Measurements from ENCODE around the gene YRDC.
"Not testable (repeated sequence)": the region's sequence is repeated elsewhere in the genome, so short reads cannot be mapped to it uniquely, and the experiment has no call there.

The YRDC gene

DNA sequence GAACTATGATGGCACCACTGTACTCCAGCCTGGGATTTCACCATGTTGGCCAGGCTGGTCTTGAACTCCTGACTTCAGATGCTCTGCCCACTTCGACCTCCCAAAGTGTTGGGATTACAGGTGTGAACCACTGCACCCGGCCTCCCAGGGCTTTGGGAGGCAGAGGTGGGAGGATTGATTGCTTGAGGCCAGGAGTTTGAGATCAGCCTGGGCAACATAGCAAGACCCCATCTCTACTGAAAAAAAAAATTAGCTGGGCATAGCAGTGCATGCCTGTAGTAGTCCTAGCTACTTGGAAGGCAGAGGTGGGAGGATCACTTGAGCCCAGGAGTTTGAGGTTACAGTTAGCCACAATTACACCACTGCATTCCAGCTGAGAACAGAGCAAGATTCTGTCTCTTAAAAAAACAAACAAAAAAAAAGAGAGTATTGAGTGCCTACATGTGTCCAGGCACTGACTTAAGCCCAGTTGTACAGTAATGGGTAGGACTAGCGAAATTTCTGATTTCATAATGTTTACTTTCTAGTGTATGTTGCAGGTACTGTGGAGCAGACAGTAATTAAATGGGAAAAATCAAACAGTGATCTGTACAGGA, 10.2 kb downstream of the YRDC start:
- Histone ChIP-seq H3K27ac (ENCODE audit: low read depth, low read length) (no peak overlapping the region), H3K79me2 (ENCODE audit: control insufficient read depth, insufficient read depth, low read length, unreplicated experiment) (no peaks in the 10 kb centered on the region), H3K27me3 (ENCODE audit: insufficient read depth, low read length) (peaks cover 15% of the 10 kb centered on the region), H3K36me3 (ENCODE audit: insufficient read depth, low read length) (0 out of 2 replicates have a peak, but pooled peaks cover 6% of the 10 kb centered on the region), H2AFZ (ENCODE audit: low read length, unreplicated experiment) (no peak overlapping the region), H3K4me1 (ENCODE audit: control insufficient read depth, insufficient read depth, low read length, unreplicated experiment) (no peaks in the 10 kb centered on the region), H3K4me3 (ENCODE audit: low read depth, low read length) (no peak overlapping the region)

DNA sequence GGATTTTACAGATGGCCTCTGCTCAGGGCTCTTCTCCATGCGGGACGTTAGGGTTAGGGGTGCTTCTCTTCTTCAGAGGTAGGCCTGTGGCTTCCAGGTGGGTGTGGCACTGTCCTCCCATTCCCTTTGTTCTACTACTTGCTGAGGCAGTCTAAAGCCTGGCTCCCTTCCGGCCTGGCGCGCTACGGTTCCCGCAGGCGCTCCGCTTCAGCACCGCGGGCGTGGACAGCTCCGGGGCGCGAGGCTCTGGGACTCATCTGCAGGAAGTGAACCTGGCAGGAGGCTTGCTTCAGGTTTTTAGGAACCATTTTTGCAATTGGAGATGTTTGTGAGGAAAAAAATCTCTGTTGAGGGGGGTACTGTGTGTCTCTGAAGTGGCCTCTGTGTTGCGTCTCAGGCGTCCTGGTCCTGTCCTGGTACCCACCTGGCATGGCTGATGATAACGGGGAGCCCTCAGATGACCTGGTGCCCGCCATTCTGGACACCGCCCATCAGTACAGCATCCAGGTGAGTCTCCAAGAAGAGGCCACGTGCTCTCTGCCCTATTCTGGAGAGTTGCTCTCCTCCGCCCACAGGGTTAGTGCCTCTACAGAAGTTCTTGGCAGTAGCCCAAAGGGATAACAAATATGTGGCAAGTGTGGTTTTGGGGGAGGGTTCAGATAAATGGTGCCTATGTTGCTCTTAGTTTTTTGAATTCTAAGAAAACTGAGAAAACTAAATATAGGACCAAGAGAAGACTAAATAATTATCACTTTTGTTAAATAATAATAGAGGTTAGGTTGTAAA, 12.5 kb downstream of the YRDC start:
- no peak overlapping the region for H3K4me3 ChIP-seq (ENCODE audit: low read depth, low read length)
- H3K4me1 ChIP-seq (ENCODE audit: control insufficient read depth, insufficient read depth, low read length, unreplicated experiment), result no peaks in the 10 kb centered on the region
- H3K27me3 ChIP-seq (ENCODE audit: insufficient read depth, low read length), result peaks cover 37% of the 10 kb centered on the region
- H3K79me2 ChIP-seq (ENCODE audit: control insufficient read depth, insufficient read depth, low read length, unreplicated experiment), result no peaks in the 10 kb centered on the region
- no peak overlapping the region for H2AFZ ChIP-seq (ENCODE audit: low read length, unreplicated experiment)
- H3K27ac ChIP-seq (ENCODE audit: low read depth, low read length), result no peak overlapping the region
- no peaks in the 10 kb centered on the region for H3K36me3 ChIP-seq (ENCODE audit: insufficient read depth, low read length)

DNA sequence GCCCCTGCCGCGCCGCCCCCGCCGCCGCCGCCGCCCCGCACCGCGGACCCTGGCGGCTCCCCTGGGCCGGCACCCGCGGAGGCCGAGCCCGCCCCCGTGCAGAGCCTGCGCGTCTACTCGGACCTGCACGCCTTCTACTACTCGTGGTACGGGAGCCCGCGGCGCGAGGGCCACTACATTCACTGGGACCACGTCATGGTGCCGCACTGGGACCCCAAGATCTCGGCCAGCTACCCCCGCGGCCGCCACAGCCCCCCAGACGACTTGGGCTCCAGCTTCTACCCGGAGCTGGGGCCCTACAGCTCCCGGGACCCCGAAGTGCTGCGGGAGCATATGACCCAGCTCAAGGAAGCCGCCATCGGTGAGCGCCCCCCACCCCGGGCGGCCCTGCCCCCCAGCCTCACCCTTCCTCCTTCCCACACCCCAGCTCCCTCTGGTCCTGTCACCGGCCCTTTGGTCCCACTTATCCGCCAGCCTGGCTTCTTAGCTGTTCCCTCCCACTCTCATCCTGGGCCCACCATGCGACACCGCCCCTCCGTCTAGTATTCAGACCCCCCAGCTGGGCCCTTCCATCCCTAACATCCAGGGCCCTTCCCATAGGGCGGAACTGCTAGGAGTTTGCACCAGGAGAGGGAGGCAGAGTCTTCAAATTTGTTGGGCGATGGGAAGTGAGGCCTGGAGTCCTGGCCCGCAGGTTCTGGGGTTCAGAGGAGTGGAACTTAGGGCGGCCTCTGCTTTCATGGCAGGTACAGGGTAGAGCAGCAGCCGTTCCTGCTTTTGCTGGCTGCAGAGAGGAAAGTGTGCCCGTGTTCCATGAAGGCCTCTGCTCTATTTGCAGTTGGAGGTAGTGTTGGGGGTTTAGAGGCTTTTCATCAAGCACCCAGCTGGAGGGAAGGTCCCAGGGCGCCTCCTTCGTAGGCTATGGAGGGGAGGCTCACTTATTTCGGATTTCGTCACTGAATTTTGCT, 13.4 kb downstream of the YRDC start:
- Histone ChIP-seq H3K36me3 (ENCODE audit: insufficient read depth, low read length) (no peaks in the 10 kb centered on the region), H3K4me3 (ENCODE audit: low read depth, low read length) (peak overlapping the region; percentile 79), H3K27ac (ENCODE audit: low read depth, low read length) (no peak overlapping the region), H3K79me2 (ENCODE audit: control insufficient read depth, insufficient read depth, low read length, unreplicated experiment) (no peaks in the 10 kb centered on the region), H3K27me3 (ENCODE audit: insufficient read depth, low read length) (peaks cover 44% of the 10 kb centered on the region), H3K4me1 (ENCODE audit: control insufficient read depth, insufficient read depth, low read length, unreplicated experiment) (no peaks in the 10 kb centered on the region), H2AFZ (ENCODE audit: low read length, unreplicated experiment) (no peak overlapping the region)

DNA sequence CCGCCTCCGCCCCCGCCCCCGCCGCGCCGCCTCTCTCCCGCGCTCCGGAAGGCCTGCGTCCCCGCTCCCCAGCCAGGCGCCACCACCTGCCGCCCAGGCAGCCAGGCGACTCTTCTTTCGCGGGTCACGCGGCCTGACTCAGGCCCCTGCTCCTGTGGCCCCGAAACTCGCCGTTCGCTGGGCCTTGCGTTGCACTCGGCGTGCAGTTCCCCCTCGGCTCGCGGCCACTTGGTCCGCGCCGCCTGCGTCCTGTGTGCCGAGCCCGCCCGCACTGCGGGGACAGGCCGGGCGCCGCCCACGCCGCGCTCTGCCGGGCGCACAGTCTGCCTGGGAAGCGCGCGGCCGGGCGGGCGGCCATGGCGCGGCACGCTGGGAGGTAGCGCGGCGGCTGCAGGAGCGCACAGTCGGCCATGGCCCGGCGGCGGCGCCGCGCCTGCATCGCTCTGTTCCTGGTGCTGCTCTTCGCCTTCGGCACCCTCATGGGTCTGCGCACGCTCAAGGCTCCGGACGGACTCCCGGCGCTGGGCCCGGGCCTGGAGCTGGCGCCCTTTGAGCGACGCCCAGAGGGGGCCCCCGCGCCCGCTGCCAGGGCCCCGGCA, 14.1 kb downstream of the YRDC start, which contains the start of gene MANEAL:
Gene MANEAL (plus strand): TSS at position 75 of the 599 bp plus-strand sequence. CDS start 336 bp downstream, at position 411.
- Histone ChIP-seq H3K27ac (ENCODE audit: low read depth, low read length) (no peak within 1 kb of the TSS), H3K27me3 (ENCODE audit: insufficient read depth, low read length) (peaks cover 50% of the 10 kb centered on the region), H2AFZ (ENCODE audit: low read length, unreplicated experiment) (peak within 1 kb of the TSS; percentile 58), H3K36me3 (ENCODE audit: insufficient read depth, low read length) (no peaks in the 10 kb centered on the region), H3K4me3 (ENCODE audit: low read depth, low read length) (peak within 1 kb of the TSS; percentile 79), H3K4me1 (ENCODE audit: control insufficient read depth, insufficient read depth, low read length, unreplicated experiment) (no peaks in the 10 kb centered on the region), H3K79me2 (ENCODE audit: control insufficient read depth, insufficient read depth, low read length, unreplicated experiment) (no peaks in the 10 kb centered on the region)

DNA sequence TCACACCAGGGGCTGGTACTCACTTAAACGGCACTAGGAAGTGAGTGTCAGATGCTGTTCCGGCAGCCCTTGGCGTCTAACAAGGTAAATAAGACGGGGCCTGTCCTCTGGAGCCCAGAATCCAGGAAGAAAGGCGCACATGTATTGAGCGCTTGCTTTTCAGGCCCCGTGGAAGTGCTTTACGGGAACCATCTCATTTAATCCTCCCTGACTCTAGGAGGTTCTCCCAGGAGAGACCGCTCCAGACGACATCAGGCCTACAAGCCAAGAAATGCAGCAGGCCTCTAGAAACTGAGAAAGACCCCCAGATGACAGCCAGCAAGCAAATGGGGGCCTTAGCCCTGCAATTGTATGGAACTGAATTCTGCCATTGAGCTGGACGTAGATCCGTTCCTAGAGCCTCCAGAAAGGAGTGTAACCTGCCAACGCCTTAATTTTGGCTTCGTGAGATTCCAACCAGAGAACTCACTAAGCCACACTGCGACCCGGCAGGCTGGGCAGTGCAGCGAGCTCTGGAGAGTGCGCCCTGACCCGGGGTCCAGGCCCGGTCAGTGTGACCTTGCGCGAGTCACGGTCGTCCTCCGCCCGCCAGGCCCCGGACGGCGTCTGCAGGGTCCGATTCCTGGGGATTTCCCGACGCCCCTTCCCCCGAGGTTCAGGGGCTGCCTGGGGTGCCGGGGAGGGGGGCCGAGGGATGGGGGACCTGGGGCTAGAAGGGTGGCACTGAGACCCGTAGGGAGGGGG, 14.9 kb downstream of the YRDC start:
- no peaks in the 10 kb centered on the region for H3K36me3 ChIP-seq (ENCODE audit: insufficient read depth, low read length)
- no peaks in the 10 kb centered on the region for H3K79me2 ChIP-seq (ENCODE audit: control insufficient read depth, insufficient read depth, low read length, unreplicated experiment)
- H2AFZ ChIP-seq (ENCODE audit: low read length, unreplicated experiment), result no peak overlapping the region
- no peaks in the 10 kb centered on the region for H3K4me1 ChIP-seq (ENCODE audit: control insufficient read depth, insufficient read depth, low read length, unreplicated experiment)
- peak overlapping the region; percentile 51 for H3K4me3 ChIP-seq (ENCODE audit: low read depth, low read length)
- peaks cover 57% of the 10 kb centered on the region for H3K27me3 ChIP-seq (ENCODE audit: insufficient read depth, low read length)
- H3K27ac ChIP-seq (ENCODE audit: low read depth, low read length), result no peak overlapping the region

DNA sequence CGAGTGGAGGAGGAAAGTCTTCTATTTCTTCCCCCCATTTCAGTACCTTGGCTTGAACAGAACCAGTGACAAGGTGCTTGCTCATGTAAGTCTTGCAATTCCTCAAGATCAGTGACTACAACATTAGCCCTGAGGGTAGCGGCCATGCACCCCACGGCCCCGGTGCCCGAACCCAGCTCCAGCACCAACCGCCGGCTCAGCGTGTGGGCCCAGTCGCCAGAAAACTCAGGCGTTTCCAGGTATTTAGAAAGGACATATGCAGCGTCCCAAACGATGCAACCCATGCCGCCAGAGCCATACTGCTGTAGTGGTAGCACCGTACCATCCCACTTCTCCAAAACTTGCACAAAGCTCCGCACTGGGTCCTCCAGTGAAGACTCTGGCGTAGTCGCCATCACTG, 25.5 kb downstream of the YRDC start:
- peaks cover 70% of the 10 kb centered on the region for H3K27me3 ChIP-seq (ENCODE audit: insufficient read depth, low read length)
- no peak overlapping the region for H2AFZ ChIP-seq (ENCODE audit: low read length, unreplicated experiment)
- no peak overlapping the region for H3K27ac ChIP-seq (ENCODE audit: low read depth, low read length)
- H3K79me2 ChIP-seq (ENCODE audit: control insufficient read depth, insufficient read depth, low read length, unreplicated experiment), result no peaks in the 10 kb centered on the region
- no peak overlapping the region for H3K4me3 ChIP-seq (ENCODE audit: low read depth, low read length)
- no peaks in the 10 kb centered on the region for H3K36me3 ChIP-seq (ENCODE audit: insufficient read depth, low read length)
- no peaks in the 10 kb centered on the region for H3K4me1 ChIP-seq (ENCODE audit: control insufficient read depth, insufficient read depth, low read length, unreplicated experiment)

DNA sequence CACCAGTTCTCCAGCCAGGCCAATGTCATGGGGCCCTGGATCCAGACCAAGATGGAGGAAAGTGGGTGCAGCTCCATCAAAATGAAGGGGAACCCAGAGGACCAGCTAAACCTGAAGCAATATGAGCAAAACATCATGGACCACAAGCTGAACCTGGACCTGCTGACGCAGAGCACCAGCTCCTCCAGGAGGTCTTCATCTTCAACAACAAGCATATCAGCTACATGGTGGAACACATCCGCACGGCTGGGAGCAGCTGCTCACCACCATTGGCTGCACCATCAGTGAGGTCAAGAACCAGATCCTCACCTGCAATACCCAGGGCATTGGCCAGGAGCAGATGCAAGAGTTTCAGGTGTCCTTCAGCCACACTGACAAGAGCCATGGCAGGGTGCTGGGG, 29.4 kb downstream of the YRDC start:
- no peaks in the 10 kb centered on the region for H3K36me3 ChIP-seq (ENCODE audit: insufficient read depth, low read length)
- no peak overlapping the region for H3K27ac ChIP-seq (ENCODE audit: low read depth, low read length)
- no peak overlapping the region for H2AFZ ChIP-seq (ENCODE audit: low read length, unreplicated experiment)
- H3K4me3 ChIP-seq (ENCODE audit: low read depth, low read length), result no peak overlapping the region
- no peaks in the 10 kb centered on the region for H3K79me2 ChIP-seq (ENCODE audit: control insufficient read depth, insufficient read depth, low read length, unreplicated experiment)
- H3K4me1 ChIP-seq (ENCODE audit: control insufficient read depth, insufficient read depth, low read length, unreplicated experiment), result no peaks in the 10 kb centered on the region
- H3K27me3 ChIP-seq (ENCODE audit: insufficient read depth, low read length), result peaks cover 81% of the 10 kb centered on the region

DNA sequence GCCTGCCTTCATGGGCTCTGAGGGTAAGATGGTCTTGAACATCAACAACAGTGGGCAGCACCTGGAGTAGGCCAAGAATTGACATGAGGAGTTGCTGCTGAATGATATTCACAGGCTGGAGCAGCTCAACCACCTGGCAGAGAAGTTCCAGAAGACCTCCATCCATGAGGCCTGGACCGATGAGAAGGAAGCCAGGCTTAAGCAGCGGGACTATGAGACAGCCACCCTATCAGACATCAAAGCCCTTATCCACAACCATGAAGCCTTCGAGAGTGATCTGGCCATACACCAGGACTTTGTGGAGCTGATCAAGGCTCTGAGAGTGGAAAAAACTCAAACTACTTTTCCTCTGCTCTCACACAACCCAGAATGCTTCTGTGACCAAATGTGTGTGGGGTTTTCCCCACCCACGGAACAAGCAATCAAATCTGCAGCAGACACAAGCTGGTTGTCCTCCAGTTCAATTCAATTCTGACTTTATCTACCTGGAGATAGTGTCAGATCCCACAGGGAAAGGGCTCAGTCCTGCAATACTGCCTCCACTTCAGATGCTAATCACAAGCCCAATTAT, 31.0 kb downstream of the YRDC start:
- Histone ChIP-seq H3K36me3 (ENCODE audit: insufficient read depth, low read length) (no peaks in the 10 kb centered on the region), H3K4me3 (ENCODE audit: low read depth, low read length) (no peak overlapping the region), H3K4me1 (ENCODE audit: control insufficient read depth, insufficient read depth, low read length, unreplicated experiment) (no peaks in the 10 kb centered on the region), H3K27ac (ENCODE audit: low read depth, low read length) (no peak overlapping the region), H2AFZ (ENCODE audit: low read length, unreplicated experiment) (no peak overlapping the region), H3K79me2 (ENCODE audit: control insufficient read depth, insufficient read depth, low read length, unreplicated experiment) (no peaks in the 10 kb centered on the region), H3K27me3 (ENCODE audit: insufficient read depth, low read length) (peaks cover 72% of the 10 kb centered on the region)

DNA sequence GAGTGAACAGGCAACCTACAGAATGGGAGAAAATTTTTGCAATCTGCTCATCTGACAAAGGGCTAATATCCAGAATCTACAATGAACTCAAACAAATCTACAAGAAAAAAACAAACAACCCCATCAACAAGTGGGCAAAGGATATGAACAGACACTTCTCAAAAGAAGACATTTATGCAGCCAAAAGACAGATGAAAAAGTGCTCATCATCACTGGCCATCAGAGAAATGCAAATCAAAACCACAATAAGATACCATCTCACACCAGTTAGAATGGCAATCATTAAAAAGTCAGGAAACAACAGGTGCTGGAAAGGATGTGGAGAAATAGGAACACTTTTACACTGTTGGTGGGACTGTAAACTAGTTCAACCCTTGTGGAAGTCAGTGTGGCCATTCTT, 36.6 kb downstream of the YRDC start:
- not testable (repeated sequence) for H3K27ac ChIP-seq (ENCODE audit: low read depth, low read length); H2AFZ ChIP-seq (ENCODE audit: low read length, unreplicated experiment); H3K36me3 ChIP-seq (ENCODE audit: insufficient read depth, low read length); H3K4me1 ChIP-seq (ENCODE audit: control insufficient read depth, insufficient read depth, low read length, unreplicated experiment); H3K4me3 ChIP-seq (ENCODE audit: low read depth, low read length); H3K79me2 ChIP-seq (ENCODE audit: control insufficient read depth, insufficient read depth, low read length, unreplicated experiment)
- H3K27me3 ChIP-seq (ENCODE audit: insufficient read depth, low read length), result peaks cover 65% of the 10 kb centered on the region
